NCI-H2029 (cell line): ENCODE measurements around the gene PGP.
A peak's percentile ranks its signal among the peaks of the same experiment; 100 is the strongest.
"Not testable (repeated sequence)": the region's sequence is repeated elsewhere in the genome, so short reads cannot be mapped to it uniquely, and the experiment has no call there.

Experiments used
- DNase-seq: peaks from one replicate; lab custom pipeline; 2025; lab: John Stamatoyannopoulos, UW

Gene PGP

GRCh38 chr16:2214719-2214968 is at the start of gene PGP:
TSS of gene PGP (minus strand) at chr16:2214840. CDS start at chr16:2214777, 63 bp downstream.
- no peak for DNase-seq

GRCh38 chr16:2263026-2263425 is 48.4 kb upstream of the PGP start:
- DNase-seq, result not testable (repeated sequence)

- no peak for DNase-seq
These were observed 45.6 kb upstream of the PGP start for GRCh38 chr16:2260250-2260649.

- DNase-seq, result not testable (repeated sequence)
These were observed 43.9 kb upstream of the PGP start for GRCh38 chr16:2258530-2258929.

GRCh38 chr16:2257726-2258125 is 43.1 kb upstream of the PGP start:
- no peak for DNase-seq

GRCh38 chr16:2256531-2257140 is 42.0 kb upstream of the PGP start:
- DNase-seq, result no peak

GRCh38 chr16:2253293-2253692 is 38.7 kb upstream of the PGP start:
- no peak for DNase-seq

- no peak for DNase-seq
These were observed 38.1 kb upstream of the PGP start for GRCh38 chr16:2252806-2253148.

GRCh38 chr16:2251296-2252111 is 36.9 kb upstream of the PGP start, which contains the start of gene ECI1:
TSS of gene ECI1 (minus strand) at chr16:2251587. CDS start at chr16:2251566, 21 bp downstream.
- peak; percentile 89 for DNase-seq

GRCh38 chr16:2250652-2251295 is 36.1 kb upstream of the PGP start:
- DNase-seq, result no peak

GRCh38 chr16:2246301-2246885 is 31.8 kb upstream of the PGP start:
- no peak for DNase-seq

GRCh38 chr16:2244926-2245795 is 30.5 kb upstream of the PGP start:
- DNase-seq, result no peak

GRCh38 chr16:2244301-2244700 is 29.7 kb upstream of the PGP start:
- no peak for DNase-seq

GRCh38 chr16:2243781-2244180 is 29.1 kb upstream of the PGP start:
- DNase-seq, result no peak

GRCh38 chr16:2243031-2243528 is 28.4 kb upstream of the PGP start:
- no peak for DNase-seq

- no peak for DNase-seq
These were observed 28.0 kb upstream of the PGP start for GRCh38 chr16:2242598-2242997.

GRCh38 chr16:2240331-2240730 is 25.7 kb upstream of the PGP start:
- DNase-seq, result not testable (repeated sequence)

GRCh38 chr16:2238838-2239675 is 24.4 kb upstream of the PGP start:
- no peak for DNase-seq

GRCh38 chr16:2238150-2238837 is 23.7 kb upstream of the PGP start:
- DNase-seq, result no peak

- DNase-seq, result no peak
These were observed 23.0 kb upstream of the PGP start for GRCh38 chr16:2237493-2238149.
